Neural cell (in vitro differentiated cells): Measurements from ENCODE around the gene PLP2. TPM values are rescaled to one million over a fixed set of nuclear protein-coding genes. Genes with fewer than 3 reads are reported as not detected.
A peak's percentile ranks its signal among the peaks of the same experiment; 100 is the strongest.

ENCODE experiments used
- H2AFZ ChIP-seq: fragments of 200-600, 300-800 bp; sonication (generic), shearing (Covaris generic); 2 replicates; pipeline ENCODE4 v1.6.0; 2014; ENCODE audit warnings: low read depth, mild to moderate bottlenecking, antibody characterized with exemption, low read length, moderate library complexity
- H3F3A ChIP-seq: fragments of 200-600 bp; shearing (Covaris generic); 2 replicates; pipeline ENCODE4 v1.6.1; 2016; ENCODE audit warnings: mild to moderate bottlenecking, moderate library complexity, mixed read lengths, antibody characterized with exemption, low read length; ENCODE audit not compliant: insufficient read depth, poor library complexity, severe bottlenecking
- H3K27ac ChIP-seq: fragments of 200-600, 300-800 bp; sonication (generic), shearing (Covaris generic); 2 replicates; pipeline ENCODE4 v1.5.1; 2014; ENCODE audit warnings: mild to moderate bottlenecking, low read length, moderate library complexity
- H3K27me3 ChIP-seq: fragments of 300-800, 200-600 bp; sonication (generic), shearing (Covaris generic); 2 replicates; pipeline ENCODE4 v1.6.0; 2014; ENCODE audit warnings: mild to moderate bottlenecking, low read depth, low read length, moderate library complexity; ENCODE audit not compliant: insufficient read depth
- H3K36me3 ChIP-seq: fragments of 300-800, 200-600 bp; sonication (generic), shearing (Covaris generic); 2 replicates; pipeline ENCODE4 v1.5.1; 2014; ENCODE audit warnings: mild to moderate bottlenecking, antibody characterized with exemption, low read length, moderate library complexity; ENCODE audit not compliant: insufficient read depth
- H3K4me2 ChIP-seq: fragments of 300-800, 200-600 bp; sonication (generic), shearing (Covaris generic); 2 replicates; pipeline ENCODE4 v1.6.0; 2014; ENCODE audit warnings: mild to moderate bottlenecking, low read length
- H3K4me3 ChIP-seq: fragments of 300-800, 200-600 bp; sonication (generic), shearing (Covaris generic); 2 replicates; pipeline ENCODE4 v1.5.1; 2014; ENCODE audit warnings: mild to moderate bottlenecking, low read length, moderate library complexity
- H3K79me2 ChIP-seq: fragments of 200-600 bp; shearing (Covaris generic); replicated peaks from 2 replicates; pipeline ENCODE4 v1.6.0; 2014; ENCODE audit warnings: mild to moderate bottlenecking, low read length, moderate library complexity; ENCODE audit not compliant: insufficient read depth
- H3K9ac ChIP-seq: fragments of 300-800, 200-600 bp; sonication (generic), shearing (Covaris generic); 2 replicates; pipeline ENCODE4 v1.6.1; 2016; ENCODE audit warnings: mild to moderate bottlenecking, low read length, mixed read lengths
- H3K9me2 ChIP-seq: fragments of 200-600 bp; shearing (Covaris generic); 2 replicates; pipeline ENCODE4 v1.6.1; 2016; ENCODE audit warnings: mild to moderate bottlenecking, low read length, mixed read lengths; ENCODE audit not compliant: insufficient read depth
- H3K9me3 ChIP-seq: fragments of 200-600, 300-800 bp; sonication (generic), shearing (Covaris generic); 2 replicates; pipeline ENCODE4 v1.6.1; 2016; ENCODE audit warnings: mild to moderate bottlenecking, mixed run types, low read length, moderate library complexity, mixed read lengths
- H4K20me1 ChIP-seq: fragments of 200-600 bp; shearing (Covaris generic); 2 replicates; pipeline ENCODE4 v1.6.1; 2016; ENCODE audit warnings: mild to moderate bottlenecking, mixed run types; ENCODE audit not compliant: insufficient read depth
- CTCF ChIP-seq: fragments of 450-650 bp; IDR thresholded peaks from 2 replicates; pipeline ENCODE4 v1.5.1; 2014; ENCODE audit warnings: antibody characterized with exemption, mild to moderate bottlenecking, moderate library complexity; ENCODE audit not compliant: poor library complexity, severe bottlenecking
- EP300 ChIP-seq: fragments of 450-650 bp; conservative IDR thresholded peaks from 2 replicates; pipeline ENCODE4 v1.6.1; 2014; ENCODE audit warnings: antibody characterized with exemption, mild to moderate bottlenecking, moderate library complexity; ENCODE audit not compliant: poor library complexity, severe bottlenecking
- EZH2 ChIP-seq: fragments of 200-600, 300-800 bp; shearing (Covaris generic), sonication (generic); IDR thresholded peaks from 2 replicates; pipeline ENCODE4 v1.6.1; 2014; ENCODE audit warnings: antibody characterized with exemption, low read length, borderline replicate concordance, mild to moderate bottlenecking; ENCODE audit not compliant: insufficient read depth, poor library complexity, severe bottlenecking
- MXI1 ChIP-seq: fragments of 450-650 bp; conservative IDR thresholded peaks from 2 replicates; pipeline ENCODE4 v1.6.1; 2014; ENCODE audit warnings: antibody characterized with exemption, mild to moderate bottlenecking; ENCODE audit not compliant: poor library complexity, severe bottlenecking
- POLR2AphosphoS5 ChIP-seq: IDR thresholded peaks from 2 replicates; pipeline ENCODE4 v1.6.1; 2012
- RAD21 ChIP-seq: fragments of 450-650 bp; conservative IDR thresholded peaks from 2 replicates; pipeline ENCODE4 v1.6.1; 2014; ENCODE audit warnings: antibody characterized with exemption, mild to moderate bottlenecking, moderate library complexity
- SMC3 ChIP-seq: fragments of 450-650 bp; conservative IDR thresholded peaks from 2 replicates; pipeline ENCODE4 v1.6.1; 2014; ENCODE audit warnings: antibody characterized with exemption, mild to moderate bottlenecking, moderate library complexity; ENCODE audit not compliant: poor library complexity
- TAF1 ChIP-seq: IDR thresholded peaks from 2 replicates; pipeline ENCODE4 v1.6.1; 2012; ENCODE audit warnings: low read depth
- polyA plus RNA-seq: library from polyadenylated mRNA; depleted of rRNA; stranded (reverse); fragments of >200 nt; gene quantifications from 2 replicates; pipeline ENCODE4 v1.2.3, GENCODE V29; 2014
- TF ChIP-seq, protein P1 (sequence below): IDR thresholded peaks from 2 replicates; pipeline ENCODE4 v1.6.1; 2012; ENCODE audit warnings: borderline replicate concordance

PLP2 gene
- polyA plus RNA-seq, 1 donor from 2014 or later: not detected

DNA sequence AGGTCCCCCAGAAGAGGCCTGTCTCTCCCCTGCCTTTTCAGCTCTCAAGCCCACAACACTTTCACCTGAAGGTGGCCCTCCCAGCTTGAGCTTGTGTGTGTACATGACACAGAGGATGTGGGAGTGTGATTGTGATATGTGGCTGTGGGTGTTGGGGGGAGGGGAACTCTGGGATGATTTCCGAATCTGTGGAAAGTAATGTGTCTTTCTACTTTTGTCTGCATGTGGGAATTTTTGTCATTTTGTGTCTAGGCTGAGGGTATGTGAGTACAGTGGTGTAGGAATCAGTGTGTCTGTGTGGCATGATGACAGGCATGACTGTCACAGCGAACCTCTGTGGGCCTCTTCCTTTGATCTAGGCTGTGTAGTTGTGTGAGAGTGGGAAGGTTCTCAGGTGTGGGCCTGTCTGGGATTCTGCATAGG is 21.9 kb downstream of the PLP2 start:
- Histone ChIP-seq H3K9me2 (no peaks in the 10 kb centered on the region), H3K36me3 (no peaks in the 10 kb centered on the region), H2AFZ (no peak overlapping the region), H3K27me3 (no peaks in the 10 kb centered on the region), H3K27ac (no peak overlapping the region), H3K4me2 (no peak overlapping the region), H3F3A (no peaks in the 10 kb centered on the region), H3K79me2 (peaks cover under 1% of the 10 kb centered on the region), H3K4me3 (no peak overlapping the region), H4K20me1 (no peaks in the 10 kb centered on the region), H3K9ac (no peak overlapping the region), H3K9me3 (no peaks in the 10 kb centered on the region)
- TF ChIP-seq CTCF (no peak), EZH2 (no peak), MXI1 (no peak), RAD21 (no peak), TAF1 (no peak), POLR2AphosphoS5 (no peak), SMC3 (no peak), EP300 (no peak)
- TF ChIP-seq, protein P1, sequence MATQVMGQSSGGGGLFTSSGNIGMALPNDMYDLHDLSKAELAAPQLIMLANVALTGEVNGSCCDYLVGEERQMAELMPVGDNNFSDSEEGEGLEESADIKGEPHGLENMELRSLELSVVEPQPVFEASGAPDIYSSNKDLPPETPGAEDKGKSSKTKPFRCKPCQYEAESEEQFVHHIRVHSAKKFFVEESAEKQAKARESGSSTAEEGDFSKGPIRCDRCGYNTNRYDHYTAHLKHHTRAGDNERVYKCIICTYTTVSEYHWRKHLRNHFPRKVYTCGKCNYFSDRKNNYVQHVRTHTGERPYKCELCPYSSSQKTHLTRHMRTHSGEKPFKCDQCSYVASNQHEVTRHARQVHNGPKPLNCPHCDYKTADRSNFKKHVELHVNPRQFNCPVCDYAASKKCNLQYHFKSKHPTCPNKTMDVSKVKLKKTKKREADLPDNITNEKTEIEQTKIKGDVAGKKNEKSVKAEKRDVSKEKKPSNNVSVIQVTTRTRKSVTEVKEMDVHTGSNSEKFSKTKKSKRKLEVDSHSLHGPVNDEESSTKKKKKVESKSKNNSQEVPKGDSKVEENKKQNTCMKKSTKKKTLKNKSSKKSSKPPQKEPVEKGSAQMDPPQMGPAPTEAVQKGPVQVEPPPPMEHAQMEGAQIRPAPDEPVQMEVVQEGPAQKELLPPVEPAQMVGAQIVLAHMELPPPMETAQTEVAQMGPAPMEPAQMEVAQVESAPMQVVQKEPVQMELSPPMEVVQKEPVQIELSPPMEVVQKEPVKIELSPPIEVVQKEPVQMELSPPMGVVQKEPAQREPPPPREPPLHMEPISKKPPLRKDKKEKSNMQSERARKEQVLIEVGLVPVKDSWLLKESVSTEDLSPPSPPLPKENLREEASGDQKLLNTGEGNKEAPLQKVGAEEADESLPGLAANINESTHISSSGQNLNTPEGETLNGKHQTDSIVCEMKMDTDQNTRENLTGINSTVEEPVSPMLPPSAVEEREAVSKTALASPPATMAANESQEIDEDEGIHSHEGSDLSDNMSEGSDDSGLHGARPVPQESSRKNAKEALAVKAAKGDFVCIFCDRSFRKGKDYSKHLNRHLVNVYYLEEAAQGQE: no peak

DNA sequence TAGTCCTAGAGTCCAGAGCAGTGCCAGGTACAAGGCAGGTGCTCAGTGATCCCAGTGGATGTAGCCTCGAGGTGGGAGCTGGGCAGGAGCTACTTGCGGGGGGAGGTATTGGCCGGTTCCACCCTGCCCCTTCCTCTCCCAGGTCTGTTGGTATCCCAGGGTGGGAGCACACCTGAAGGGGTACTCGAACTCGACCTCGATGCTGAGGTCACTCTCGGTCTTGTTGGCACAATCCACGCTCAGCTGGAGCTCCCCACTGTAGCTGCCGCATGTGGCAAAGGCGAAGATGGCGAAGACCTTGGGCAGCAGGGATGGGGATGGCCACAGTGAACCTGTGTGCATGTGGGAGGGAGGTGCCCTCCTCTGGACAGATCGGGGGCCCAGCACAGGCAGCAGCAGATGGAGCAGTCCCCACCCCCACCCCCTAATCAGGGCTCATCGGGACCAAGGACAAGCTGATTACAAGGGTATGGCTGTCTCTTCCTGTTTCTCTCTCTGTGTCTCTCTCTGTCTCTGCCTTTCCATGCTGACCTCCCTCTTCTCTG is 25.9 kb downstream of the PLP2 start:
- no peak for TF ChIP-seq EP300
- no peak for TF ChIP-seq MXI1
- TF ChIP-seq, protein P1: no peak
- no peak for TF ChIP-seq SMC3
- no peak for TF ChIP-seq TAF1
- TF ChIP-seq EZH2: no peak
- no peak for TF ChIP-seq RAD21
- H3K9me2 ChIP-seq: no peaks in the 10 kb centered on the region
- H4K20me1 ChIP-seq: no peaks in the 10 kb centered on the region
- H3K27ac ChIP-seq: no peak overlapping the region
- peak overlapping the region; percentile 93 for H3K9ac ChIP-seq
- H3K9me3 ChIP-seq: no peaks in the 10 kb centered on the region
- H2AFZ ChIP-seq: no peak overlapping the region
- peak overlapping the region; percentile 81 for H3K4me3 ChIP-seq
- no peaks in the 10 kb centered on the region for H3F3A ChIP-seq
- H3K27me3 ChIP-seq: no peaks in the 10 kb centered on the region
- no peaks in the 10 kb centered on the region for H3K36me3 ChIP-seq
- peaks cover 9% of the 10 kb centered on the region for H3K79me2 ChIP-seq
- peak overlapping the region; percentile 35 for H3K4me2 ChIP-seq
